ENCODE measurements around the gene KCNIP2.
"Not testable (repeated sequence)": the region's sequence is repeated elsewhere in the genome, so short reads cannot be mapped to it uniquely, and the experiment has no call there.

KCNIP2 gene

GRCh38 chr10:101816376-101816775 is 27.2 kb downstream of the KCNIP2 start:
- ATAC-seq (replicated peaks; ENCODE audit: extremely low read depth, poor library complexity, severe bottlenecking) (no peak), DNase-seq (ENCODE audit: low spot score in 2 of 2) (no peak)
- H3K36me3 Mint-ChIP-seq (ENCODE audit: insufficient read depth), result peaks cover 34% of the 10 kb centered on the region
- H3K27me3 Mint-ChIP-seq, result no peaks in the 10 kb centered on the region
- no peaks in the 10 kb centered on the region for H3K9me3 Mint-ChIP-seq
- peak overlapping the region; percentile 98 for H3K27ac Mint-ChIP-seq (ENCODE audit: low read depth)
- peak overlapping the region; percentile 94 for H3K4me3 Mint-ChIP-seq
- H3K4me1 Mint-ChIP-seq, result peaks cover 56% of the 10 kb centered on the region

- peak overlapping the region; percentile 94 for H3K4me3 Mint-ChIP-seq
- ATAC-seq (replicated peaks; ENCODE audit: extremely low read depth, poor library complexity, severe bottlenecking) (no peak), DNase-seq (ENCODE audit: low spot score in 2 of 2) (no peak)
- no peaks in the 10 kb centered on the region for H3K27me3 Mint-ChIP-seq
- peak overlapping the region; percentile 98 for H3K27ac Mint-ChIP-seq (ENCODE audit: low read depth)
- peaks cover 56% of the 10 kb centered on the region for H3K4me1 Mint-ChIP-seq
- H3K9me3 Mint-ChIP-seq, result no peaks in the 10 kb centered on the region
- H3K36me3 Mint-ChIP-seq (ENCODE audit: insufficient read depth), result peaks cover 47% of the 10 kb centered on the region
Observed at GRCh38 chr10:101814466-101815071, 29.0 kb downstream of the KCNIP2 start.

GRCh38 chr10:101812606-101813005 is 31.0 kb downstream of the KCNIP2 start:
- ATAC-seq (replicated peaks; ENCODE audit: extremely low read depth, poor library complexity, severe bottlenecking), result no peak
- H3K4me3 Mint-ChIP-seq, result no peak overlapping the region
- DNase-seq (ENCODE audit: low spot score in 2 of 2), result no peak
- H3K9me3 Mint-ChIP-seq, result no peaks in the 10 kb centered on the region
- peaks cover 50% of the 10 kb centered on the region for H3K4me1 Mint-ChIP-seq
- H3K27ac Mint-ChIP-seq (ENCODE audit: low read depth), result no peak overlapping the region
- peaks cover 51% of the 10 kb centered on the region for H3K36me3 Mint-ChIP-seq (ENCODE audit: insufficient read depth)
- no peaks in the 10 kb centered on the region for H3K27me3 Mint-ChIP-seq

- no peak for DNase-seq (ENCODE audit: low spot score in 2 of 2)
- ATAC-seq (replicated peaks; ENCODE audit: extremely low read depth, poor library complexity, severe bottlenecking), result no peak
- Mint-ChIP-seq H3K36me3 (ENCODE audit: insufficient read depth) (peaks cover 88% of the 10 kb centered on the region), H3K9me3 (no peaks in the 10 kb centered on the region), H3K4me1 (peaks cover 17% of the 10 kb centered on the region), H3K27me3 (no peaks in the 10 kb centered on the region), H3K4me3 (no peak overlapping the region), H3K27ac (ENCODE audit: low read depth) (peak overlapping the region; percentile 72)
Observed at GRCh38 chr10:101807158-101807557, 36.4 kb downstream of the KCNIP2 start.

- H3K27ac Mint-ChIP-seq (ENCODE audit: low read depth), result no peak overlapping the region
- peaks cover 33% of the 10 kb centered on the region for H3K4me1 Mint-ChIP-seq
- ATAC-seq (replicated peaks; ENCODE audit: extremely low read depth, poor library complexity, severe bottlenecking) (no peak), DNase-seq (ENCODE audit: low spot score in 2 of 2) (no peak)
- H3K36me3 Mint-ChIP-seq (ENCODE audit: insufficient read depth), result peaks cover 93% of the 10 kb centered on the region
- H3K9me3 Mint-ChIP-seq, result no peaks in the 10 kb centered on the region
- no peak overlapping the region for H3K4me3 Mint-ChIP-seq
- H3K27me3 Mint-ChIP-seq, result no peaks in the 10 kb centered on the region
Observed at GRCh38 chr10:101803511-101803910, 40.1 kb downstream of the KCNIP2 start.

- H3K36me3 Mint-ChIP-seq (ENCODE audit: insufficient read depth), result peaks cover 84% of the 10 kb centered on the region
- peaks cover 45% of the 10 kb centered on the region for H3K4me1 Mint-ChIP-seq
- DNase-seq (ENCODE audit: low spot score in 2 of 2) (no peak), ATAC-seq (replicated peaks; ENCODE audit: extremely low read depth, poor library complexity, severe bottlenecking) (no peak)
- H3K27ac Mint-ChIP-seq (ENCODE audit: low read depth), result no peak overlapping the region
- H3K9me3 Mint-ChIP-seq, result no peaks in the 10 kb centered on the region
- no peaks in the 10 kb centered on the region for H3K27me3 Mint-ChIP-seq
- no peak overlapping the region for H3K4me3 Mint-ChIP-seq
Observed at GRCh38 chr10:101797403-101798059, 46.1 kb downstream of the KCNIP2 start.

GRCh38 chr10:101793526-101793925 is 50.1 kb downstream of the KCNIP2 start:
- Mint-ChIP-seq H3K9me3 (no peaks in the 10 kb centered on the region), H3K27me3 (no peaks in the 10 kb centered on the region), H3K4me3 (peak overlapping the region; percentile 32), H3K27ac (ENCODE audit: low read depth) (no peak overlapping the region), H3K4me1 (peaks cover 27% of the 10 kb centered on the region), H3K36me3 (ENCODE audit: insufficient read depth) (peaks cover 84% of the 10 kb centered on the region)
- no peak for ATAC-seq (replicated peaks; ENCODE audit: extremely low read depth, poor library complexity, severe bottlenecking)
- no peak for DNase-seq (ENCODE audit: low spot score in 2 of 2)

GRCh38 chr10:101789686-101790085 is 53.9 kb downstream of the KCNIP2 start:
- Mint-ChIP-seq H3K27ac (ENCODE audit: low read depth) (no peak overlapping the region), H3K4me1 (peaks cover 24% of the 10 kb centered on the region), H3K9me3 (no peaks in the 10 kb centered on the region), H3K4me3 (no peak overlapping the region), H3K36me3 (ENCODE audit: insufficient read depth) (peaks cover 87% of the 10 kb centered on the region), H3K27me3 (no peaks in the 10 kb centered on the region)
- DNase-seq (ENCODE audit: low spot score in 2 of 2) (no peak), ATAC-seq (replicated peaks; ENCODE audit: extremely low read depth, poor library complexity, severe bottlenecking) (no peak)

GRCh38 chr10:101789231-101789630 is 54.4 kb downstream of the KCNIP2 start:
- not testable (repeated sequence) for H3K9me3 Mint-ChIP-seq; H3K27ac Mint-ChIP-seq (ENCODE audit: low read depth); H3K4me3 Mint-ChIP-seq; DNase-seq (ENCODE audit: low spot score in 2 of 2); ATAC-seq (replicated peaks; ENCODE audit: extremely low read depth, poor library complexity, severe bottlenecking); H3K27me3 Mint-ChIP-seq
- Mint-ChIP-seq H3K36me3 (ENCODE audit: insufficient read depth) (peaks cover 85% of the 10 kb centered on the region), H3K4me1 (peaks cover 28% of the 10 kb centered on the region)

GRCh38 chr10:101785801-101786200 is 57.8 kb downstream of the KCNIP2 start:
- Mint-ChIP-seq H3K9me3 (no peaks in the 10 kb centered on the region), H3K4me3 (no peak overlapping the region), H3K4me1 (peaks cover 49% of the 10 kb centered on the region), H3K27ac (ENCODE audit: low read depth) (no peak overlapping the region), H3K36me3 (ENCODE audit: insufficient read depth) (peaks cover 61% of the 10 kb centered on the region), H3K27me3 (no peaks in the 10 kb centered on the region)
- DNase-seq (ENCODE audit: low spot score in 2 of 2) (no peak), ATAC-seq (replicated peaks; ENCODE audit: extremely low read depth, poor library complexity, severe bottlenecking) (no peak)

GRCh38 chr10:101784558-101784957 is 59.0 kb downstream of the KCNIP2 start:
- Mint-ChIP-seq H3K36me3 (ENCODE audit: insufficient read depth) (peaks cover 51% of the 10 kb centered on the region), H3K27ac (ENCODE audit: low read depth) (peak overlapping the region; percentile 96), H3K4me1 (peaks cover 49% of the 10 kb centered on the region), H3K4me3 (peak overlapping the region; percentile 99), H3K27me3 (no peaks in the 10 kb centered on the region), H3K9me3 (no peaks in the 10 kb centered on the region)
- ATAC-seq (replicated peaks; ENCODE audit: extremely low read depth, poor library complexity, severe bottlenecking), result no peak
- DNase-seq (ENCODE audit: low spot score in 2 of 2), result no peak

- Mint-ChIP-seq H3K27me3 (peaks cover 7% of the 10 kb centered on the region), H3K9me3 (no peaks in the 10 kb centered on the region), H3K4me1 (peaks cover 56% of the 10 kb centered on the region), H3K27ac (ENCODE audit: low read depth) (peak overlapping the region; percentile 96), H3K4me3 (peak overlapping the region; percentile 99), H3K36me3 (ENCODE audit: insufficient read depth) (peaks cover 45% of the 10 kb centered on the region)
- ATAC-seq (replicated peaks; ENCODE audit: extremely low read depth, poor library complexity, severe bottlenecking), result no peak
- DNase-seq (ENCODE audit: low spot score in 2 of 2), result no peak
Observed at GRCh38 chr10:101783736-101784118, 59.9 kb downstream of the KCNIP2 start.

Data from central memory CD8-positive, alpha-beta T cell (primary cell).